Measurements from ENCODE around the gene PDZRN3.

DNA sequence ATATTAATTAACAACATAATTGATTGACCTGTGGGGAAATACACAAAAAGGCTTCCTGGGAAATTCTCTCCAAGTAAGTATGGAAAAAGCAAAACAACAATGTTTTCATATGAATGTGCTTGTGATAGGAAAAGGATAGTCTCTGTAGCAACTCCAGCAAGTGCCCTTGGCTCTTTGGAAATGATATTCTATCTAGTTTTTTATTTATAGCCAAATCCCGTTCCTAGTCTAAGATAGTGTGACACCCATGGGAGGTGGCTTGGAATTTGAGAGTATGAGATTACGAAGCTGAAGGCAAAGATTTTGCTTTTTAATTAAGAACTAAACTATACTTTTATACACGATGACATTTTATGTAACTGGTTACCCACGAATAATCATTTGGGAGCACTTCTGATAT, 119.9 kb downstream of the PDZRN3 start:
- TF ChIP-seq, protein P1, sequence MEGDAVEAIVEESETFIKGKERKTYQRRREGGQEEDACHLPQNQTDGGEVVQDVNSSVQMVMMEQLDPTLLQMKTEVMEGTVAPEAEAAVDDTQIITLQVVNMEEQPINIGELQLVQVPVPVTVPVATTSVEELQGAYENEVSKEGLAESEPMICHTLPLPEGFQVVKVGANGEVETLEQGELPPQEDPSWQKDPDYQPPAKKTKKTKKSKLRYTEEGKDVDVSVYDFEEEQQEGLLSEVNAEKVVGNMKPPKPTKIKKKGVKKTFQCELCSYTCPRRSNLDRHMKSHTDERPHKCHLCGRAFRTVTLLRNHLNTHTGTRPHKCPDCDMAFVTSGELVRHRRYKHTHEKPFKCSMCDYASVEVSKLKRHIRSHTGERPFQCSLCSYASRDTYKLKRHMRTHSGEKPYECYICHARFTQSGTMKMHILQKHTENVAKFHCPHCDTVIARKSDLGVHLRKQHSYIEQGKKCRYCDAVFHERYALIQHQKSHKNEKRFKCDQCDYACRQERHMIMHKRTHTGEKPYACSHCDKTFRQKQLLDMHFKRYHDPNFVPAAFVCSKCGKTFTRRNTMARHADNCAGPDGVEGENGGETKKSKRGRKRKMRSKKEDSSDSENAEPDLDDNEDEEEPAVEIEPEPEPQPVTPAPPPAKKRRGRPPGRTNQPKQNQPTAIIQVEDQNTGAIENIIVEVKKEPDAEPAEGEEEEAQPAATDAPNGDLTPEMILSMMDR (IDR thresholded peaks at IDR 0.05), result no peak
- no peak for TF ChIP-seq POLR2AphosphoS5 (IDR thresholded peaks at IDR 0.05; ENCODE audit: low read depth, low read length)
